GM10266 (cell line): ENCODE data around the gene MFAP5.

ENCODE experiments used
- DNase-seq: peaks from one replicate; pipeline ENCODE4 v3.0.0; 2012; ENCODE audit errors: extremely low spot score
- CTCF ChIP-seq: IDR thresholded peaks from 2 replicates; pipeline ENCODE4 v1.5.1; 2012; ENCODE audit warnings: mild to moderate bottlenecking, low read depth; ENCODE audit not compliant: control insufficient read depth, insufficient read depth; ENCODE audit errors: missing control alignments

MFAP5 gene

GRCh38 chr12:8661016-8661415 lies 1.6 kb downstream of the MFAP5 start:
- TF ChIP-seq CTCF: no peak
- DNase-seq: no peak

GRCh38 chr12:8658346-8658745 lies 4.3 kb downstream of the MFAP5 start:
- TF ChIP-seq CTCF: no peak
- no peak for DNase-seq

- DNase-seq: no peak
- no peak for TF ChIP-seq CTCF
Observed at GRCh38 chr12:8655421-8655820, 7.2 kb downstream of the MFAP5 start.

- peak; percentile 78 for DNase-seq
- no peak for TF ChIP-seq CTCF
Observed at GRCh38 chr12:8648576-8649205, 13.9 kb downstream of the MFAP5 start.

GRCh38 chr12:8647968-8648367 lies 14.7 kb downstream of the MFAP5 start:
- no peak for DNase-seq
- no peak for TF ChIP-seq CTCF

GRCh38 chr12:8644345-8645248 lies 18.0 kb downstream of the MFAP5 start:
- TF ChIP-seq CTCF: no peak

GRCh38 chr12:8642775-8643174 lies 19.9 kb downstream of the MFAP5 start:
- DNase-seq: no peak
- no peak for TF ChIP-seq CTCF

More at GRCh38 chr12:8644345-8645248, 18.0 kb downstream of the MFAP5 start:
- DNase-seq: peak; percentile 43
